Nephron (organoid): ENCODE results near the gene ANGPTL1.

Experiments
- H3K27ac Mint-ChIP-seq, 3 experiments: 2 replicates each; pipeline ENCODE4 v1.8.0; 2020; ENCODE audit warnings: mixed read lengths in 3 of 3, mild to moderate bottlenecking in 2 of 3, moderate library complexity in 1 of 3
- H3K27me3 Mint-ChIP-seq: 2 replicates; pipeline ENCODE4 v1.8.0; 2021; ENCODE audit warnings: low read depth, mild to moderate bottlenecking, moderate library complexity, mixed read lengths
- H3K36me3 Mint-ChIP-seq: 2 replicates; pipeline ENCODE4 v1.8.0; 2020; ENCODE audit warnings: low read depth, mixed read lengths
- H3K4me1 Mint-ChIP-seq: 2 replicates; pipeline ENCODE4 v1.8.0; 2020; ENCODE audit warnings: mixed read lengths
- H3K4me3 Mint-ChIP-seq, 3 experiments: 2 replicates each; pipeline ENCODE4 v1.8.0; 2020; ENCODE audit warnings: mild to moderate bottlenecking in 3 of 3, mixed read lengths in 3 of 3, moderate library complexity in 2 of 3
- H3K9me3 Mint-ChIP-seq: 2 replicates; pipeline ENCODE4 v1.8.0; 2020; ENCODE audit warnings: mixed read lengths
- CTCF ChIP-seq, 3 experiments: fragments of 200-600 bp; sonication (generic); IDR thresholded peaks; one replicate each; pipeline ENCODE4 v1.5.0; 2021; ENCODE audit warnings: antibody characterized with exemption in 3 of 3; ENCODE audit not compliant: unreplicated experiment in 3 of 3

The ANGPTL1 gene

DNA sequence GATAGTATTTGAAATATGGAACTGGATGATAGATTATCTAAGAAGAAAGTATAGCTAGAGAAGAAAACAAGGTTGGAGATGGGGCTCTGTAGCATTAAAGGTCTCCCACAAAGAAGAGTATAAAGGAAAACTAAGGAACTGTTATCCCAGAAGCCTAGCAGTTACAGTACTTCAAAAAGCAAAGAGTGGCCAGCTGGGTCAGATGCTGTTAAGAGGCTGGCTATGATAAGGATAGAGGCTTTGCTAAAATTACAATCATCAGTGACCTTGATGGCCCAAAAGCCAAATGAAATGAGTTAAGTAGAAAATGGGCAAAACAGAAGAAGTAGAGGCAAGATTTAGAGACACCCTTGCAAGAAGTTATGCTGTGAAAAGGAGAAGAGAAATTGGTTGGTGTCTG is 25.1 kb upstream of the ANGPTL1 start:
- TF ChIP-seq CTCF (IDR thresholded peaks at IDR 0.05; ENCODE audit: unreplicated experiment in 3 of 3): no peak
- Mint-ChIP-seq H3K27ac (no peak overlapping the region), H3K4me1 (no peaks in the 10 kb centered on the region), H3K36me3 (peaks cover 34% of the 10 kb centered on the region), H3K4me3 (no peak overlapping the region), H3K27me3 (no peaks in the 10 kb centered on the region), H3K9me3 (peaks cover 11% of the 10 kb centered on the region)

DNA sequence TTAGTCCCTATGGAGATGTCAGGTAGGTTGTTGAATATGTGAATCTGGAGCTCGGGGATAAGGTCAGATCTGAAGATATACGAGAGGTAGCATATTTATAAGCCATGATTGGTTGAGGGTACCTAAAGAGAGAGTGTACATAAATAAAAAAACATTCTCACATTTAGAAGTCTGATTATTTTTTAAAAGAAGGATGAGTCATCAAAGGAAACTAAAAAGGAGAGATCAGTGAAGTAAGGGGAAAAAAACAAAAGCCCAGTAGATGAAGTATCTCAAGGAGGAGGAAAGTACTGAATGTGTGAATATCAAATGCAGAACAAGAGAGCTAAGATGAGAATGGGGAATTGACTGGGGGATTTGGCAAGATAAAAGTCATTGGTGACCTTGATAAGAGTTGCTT is 15.7 kb upstream of the ANGPTL1 start:
- Mint-ChIP-seq H3K36me3 (peaks cover 27% of the 10 kb centered on the region), H3K4me3 (no peak overlapping the region), H3K9me3 (no peaks in the 10 kb centered on the region), H3K27me3 (no peaks in the 10 kb centered on the region), H3K27ac (no peak overlapping the region), H3K4me1 (no peaks in the 10 kb centered on the region)
- no peak for TF ChIP-seq CTCF (IDR thresholded peaks at IDR 0.05; ENCODE audit: unreplicated experiment in 3 of 3)

- no peak overlapping the region for H3K4me3 Mint-ChIP-seq
- H3K9me3 Mint-ChIP-seq: no peaks in the 10 kb centered on the region
Measured at GRCh38 chr1:178885869-178886268, 15.0 kb upstream of the ANGPTL1 start.

DNA sequence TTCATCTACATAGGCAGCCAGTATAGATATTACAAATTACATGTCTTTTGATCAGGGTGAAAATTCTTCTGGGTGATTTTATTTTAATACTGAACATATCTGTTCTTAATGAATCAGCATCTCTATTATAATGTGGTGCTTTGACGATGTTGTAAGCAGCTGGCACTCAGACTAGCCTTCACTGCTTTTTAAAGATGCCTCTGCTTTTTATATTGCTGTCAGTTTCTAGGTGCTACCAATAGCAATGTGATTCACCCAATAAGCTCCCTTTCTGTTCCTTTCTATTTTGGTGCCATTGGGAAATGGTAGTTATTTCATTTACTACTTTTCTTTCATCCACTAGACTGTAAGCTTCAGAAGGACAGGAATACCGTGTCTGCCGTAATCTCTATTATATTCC is 11.1 kb upstream of the ANGPTL1 start:
- H3K4me1 Mint-ChIP-seq: peaks cover 6% of the 10 kb centered on the region
- H3K27me3 Mint-ChIP-seq: no peaks in the 10 kb centered on the region
- no peak overlapping the region for H3K27ac Mint-ChIP-seq
- H3K4me3 Mint-ChIP-seq: no peak overlapping the region
- no peak for TF ChIP-seq CTCF (IDR thresholded peaks at IDR 0.05; ENCODE audit: unreplicated experiment in 3 of 3)
- H3K36me3 Mint-ChIP-seq: peaks cover 35% of the 10 kb centered on the region
- H3K9me3 Mint-ChIP-seq: no peaks in the 10 kb centered on the region

More at GRCh38 chr1:178885869-178886268, 15.0 kb upstream of the ANGPTL1 start:
- Mint-ChIP-seq H3K27ac (no peak overlapping the region), H3K4me1 (no peaks in the 10 kb centered on the region), H3K27me3 (no peaks in the 10 kb centered on the region), H3K36me3 (peaks cover 31% of the 10 kb centered on the region)
- TF ChIP-seq CTCF (IDR thresholded peaks at IDR 0.05; ENCODE audit: unreplicated experiment in 3 of 3): no peak

DNA sequence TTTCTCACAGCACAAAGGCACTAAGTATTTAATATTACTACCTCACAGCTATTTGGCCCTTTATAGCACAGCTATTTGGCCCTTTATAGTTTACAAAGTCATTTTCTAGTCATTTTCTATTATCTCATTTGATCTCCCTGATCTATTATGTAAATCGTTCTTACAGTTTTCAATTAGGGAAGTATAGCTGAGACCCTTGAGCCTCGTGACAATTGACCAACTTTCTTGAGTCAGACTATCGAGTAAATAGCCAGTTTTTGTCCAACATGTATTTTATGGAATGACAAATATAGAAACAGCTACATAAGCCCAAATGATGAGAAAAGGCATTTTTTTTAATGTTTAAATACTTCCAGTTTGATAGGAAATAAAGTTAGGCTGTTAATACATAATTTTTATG is 7.0 kb upstream of the ANGPTL1 start:
- TF ChIP-seq CTCF (IDR thresholded peaks at IDR 0.05; ENCODE audit: unreplicated experiment in 3 of 3): no peak
- Mint-ChIP-seq H3K27me3 (no peaks in the 10 kb centered on the region), H3K36me3 (peaks cover 13% of the 10 kb centered on the region), H3K4me1 (peaks cover 16% of the 10 kb centered on the region), H3K9me3 (no peaks in the 10 kb centered on the region), H3K27ac (no peak overlapping the region), H3K4me3 (no peak overlapping the region)

DNA sequence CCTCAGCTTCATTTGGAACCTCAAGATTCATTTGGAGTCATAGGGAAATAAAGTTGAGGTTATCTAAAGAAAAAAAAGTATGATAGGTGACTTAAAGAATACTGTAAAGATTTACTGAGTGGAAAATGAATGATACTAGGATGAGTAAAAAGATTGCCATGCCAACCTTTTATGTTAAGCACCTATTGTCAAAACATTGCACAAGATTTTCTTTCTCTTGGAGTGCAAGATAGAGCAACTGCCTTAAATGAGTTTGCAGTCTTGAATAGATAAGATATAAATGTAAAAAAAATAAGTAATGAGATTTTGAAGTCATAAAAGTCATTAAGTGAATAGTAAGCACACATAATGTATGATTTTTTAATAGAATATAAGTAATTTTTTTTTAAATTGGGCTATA is 5.1 kb upstream of the ANGPTL1 start:
- H3K27ac Mint-ChIP-seq: no peak overlapping the region

More for the DNA sequence above, 5.1 kb upstream of the ANGPTL1 start:
- H3K4me1 Mint-ChIP-seq: peaks cover 33% of the 10 kb centered on the region
- no peaks in the 10 kb centered on the region for H3K27me3 Mint-ChIP-seq
- H3K36me3 Mint-ChIP-seq: peaks cover 5% of the 10 kb centered on the region
- no peaks in the 10 kb centered on the region for H3K9me3 Mint-ChIP-seq
- TF ChIP-seq CTCF (IDR thresholded peaks at IDR 0.05; ENCODE audit: unreplicated experiment in 3 of 3): no peak
- H3K4me3 Mint-ChIP-seq: no peak overlapping the region
